ENCODE data around the gene PIKFYVE.
"Not testable (repeated sequence)": the region's sequence is repeated elsewhere in the genome, so short reads cannot be mapped to it uniquely, and the experiment has no call there.

PIKFYVE gene

GRCh38 chr2:208254871-208255556, 11.0 kb upstream of the PIKFYVE start, which contains the start of gene IDH1:
IDH1 (minus strand) TSS chr2:208255071; CDS start chr2:208251551, 3,520 bp downstream.
- peak; percentile 77 to 98 (median 95) for DNase-seq

GRCh38 chr2:208255557-208256106, 10.4 kb upstream of the PIKFYVE start:
- DNase-seq: no peak

- DNase-seq: no peak
Observed at GRCh38 chr2:208256192-208256782, 9.8 kb upstream of the PIKFYVE start.

DNA sequence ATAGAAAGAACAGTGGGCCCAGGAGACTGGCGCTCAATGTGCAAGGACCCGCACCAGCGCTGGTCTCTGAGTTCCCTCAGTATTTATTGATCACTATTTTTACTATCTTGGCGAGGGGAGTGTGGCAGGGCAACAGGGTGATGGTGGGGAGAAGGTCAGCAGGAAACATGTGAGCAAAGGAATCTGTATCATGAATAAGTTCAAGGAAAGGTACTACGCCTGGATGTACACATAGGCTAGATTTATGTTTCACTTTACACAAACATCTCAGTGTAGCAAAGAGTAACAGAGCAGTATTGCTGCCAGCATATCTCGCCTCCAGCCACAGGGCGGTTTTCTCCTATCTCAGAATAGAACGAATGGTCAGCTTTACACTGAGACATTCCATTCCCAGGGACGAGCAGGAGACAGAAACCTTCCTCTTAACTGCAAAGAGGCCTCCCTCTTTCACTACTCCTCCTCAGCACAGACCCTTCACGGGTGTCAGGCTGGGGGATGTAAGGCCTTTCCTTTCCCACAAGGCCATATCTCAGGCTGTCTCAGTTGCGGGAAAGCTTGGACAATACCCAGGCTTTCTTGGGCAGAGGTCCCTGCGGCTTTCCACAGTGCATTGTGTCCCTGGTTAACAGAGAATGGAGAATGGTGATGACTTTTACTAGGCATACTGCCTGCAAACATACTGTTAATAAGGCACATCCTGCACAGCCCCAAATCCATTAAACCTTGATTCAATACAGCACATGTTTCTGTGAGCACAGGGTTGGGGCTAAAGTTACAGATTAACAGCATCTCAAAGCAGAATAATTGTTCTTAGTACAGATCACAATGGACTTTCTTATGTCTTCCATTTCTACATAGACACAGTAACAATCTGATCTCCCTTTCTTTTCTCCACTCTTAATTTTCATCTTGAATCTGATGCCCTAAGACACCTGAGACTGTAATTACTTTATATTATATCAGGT, 8.9 kb upstream of the PIKFYVE start:
- peak in 4 of 51 donors; percentile 1 to 9 (median 4) for DNase-seq

DNA sequence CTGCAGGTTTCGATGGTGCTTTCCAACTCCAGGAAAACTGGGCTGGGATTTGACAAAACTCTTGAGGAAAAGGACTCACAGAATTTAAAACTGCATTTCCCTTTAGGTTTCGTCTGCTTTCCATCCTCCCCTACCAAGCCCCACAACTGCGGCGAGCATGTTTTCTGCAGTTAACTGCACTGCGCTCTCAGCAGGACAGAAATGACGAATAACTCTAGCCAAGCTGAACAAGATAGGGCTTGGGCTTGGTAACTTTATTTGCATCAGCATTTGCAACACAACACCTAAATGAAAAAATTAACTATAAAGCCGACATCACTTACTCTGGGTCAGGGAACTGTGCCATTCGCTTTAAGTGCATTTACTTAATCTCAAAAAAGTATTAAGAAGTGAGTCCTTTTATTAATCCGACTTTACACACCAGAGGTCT, 669 bp upstream of the PIKFYVE start:
- DNase-seq: peak in 20 of 51 donors; percentile 6 to 63 (median 18)

DNA sequence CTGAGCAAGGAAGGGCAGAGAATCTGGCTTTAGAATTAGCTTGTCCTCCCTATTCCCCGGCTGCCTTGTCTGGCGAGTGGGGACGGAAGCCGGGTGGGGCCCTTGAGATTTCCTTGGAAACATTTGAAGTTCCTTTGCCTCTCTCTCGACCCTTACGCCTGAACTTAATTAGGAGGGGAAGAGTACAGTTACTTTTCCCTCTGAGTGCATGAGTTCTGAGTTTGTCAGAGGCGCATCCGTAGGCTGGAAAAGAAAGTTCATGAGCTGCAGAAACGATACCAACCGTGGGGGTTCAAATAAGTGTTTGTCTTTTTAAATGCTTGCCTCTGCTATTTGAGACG, 468 bp downstream of the PIKFYVE start:
- DNase-seq: no peak

- DNase-seq: no peak
Observed at GRCh38 chr2:208266936-208267335, 881 bp downstream of the PIKFYVE start.

- not testable (repeated sequence) for DNase-seq
Observed at GRCh38 chr2:208267526-208267925, 1.5 kb downstream of the PIKFYVE start.

- DNase-seq: no peak
Observed at GRCh38 chr2:208268156-208268952, 2.3 kb downstream of the PIKFYVE start.

DNA sequence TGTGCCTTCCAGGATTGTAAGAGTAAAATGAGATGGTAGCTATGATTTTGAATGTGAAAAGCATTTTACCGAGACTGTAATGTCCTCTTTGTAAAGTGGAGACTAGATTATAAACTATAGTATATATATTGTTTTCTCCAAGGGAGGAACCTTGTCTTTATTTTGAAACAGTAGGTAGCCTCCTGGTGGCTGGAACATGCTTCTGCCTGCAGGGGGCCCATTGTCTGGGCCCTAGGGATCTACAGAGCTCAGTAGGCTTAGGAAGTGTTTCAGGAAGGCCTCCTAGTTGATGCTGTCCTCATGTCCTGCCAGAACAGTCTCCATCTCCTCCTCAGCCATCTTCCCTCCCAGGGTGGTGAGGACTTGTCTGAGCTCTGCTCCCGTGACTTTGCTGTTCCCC, 3.0 kb downstream of the PIKFYVE start:
- DNase-seq: no peak

- DNase-seq: no peak
Observed at GRCh38 chr2:208274748-208275147, 8.7 kb downstream of the PIKFYVE start.

DNA sequence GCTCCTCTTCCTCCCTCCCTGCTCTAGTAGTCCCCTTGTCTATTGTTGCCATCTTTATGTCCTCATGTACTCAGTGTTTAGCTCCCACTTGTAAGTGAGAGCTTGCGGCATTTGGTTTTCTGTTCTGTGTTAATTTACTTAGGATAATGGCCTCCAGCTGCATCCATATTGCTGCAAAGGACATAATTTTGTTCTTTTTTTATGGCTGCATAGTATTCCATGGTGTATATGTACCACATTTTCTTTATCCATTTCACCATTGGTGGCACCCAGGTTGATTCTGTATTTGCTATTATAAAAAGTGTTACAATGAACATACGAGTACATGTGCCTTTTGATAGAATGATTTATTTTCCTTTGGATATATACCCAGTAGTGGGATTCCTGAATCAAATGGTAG, 12.5 kb downstream of the PIKFYVE start:
- no peak for DNase-seq

DNA sequence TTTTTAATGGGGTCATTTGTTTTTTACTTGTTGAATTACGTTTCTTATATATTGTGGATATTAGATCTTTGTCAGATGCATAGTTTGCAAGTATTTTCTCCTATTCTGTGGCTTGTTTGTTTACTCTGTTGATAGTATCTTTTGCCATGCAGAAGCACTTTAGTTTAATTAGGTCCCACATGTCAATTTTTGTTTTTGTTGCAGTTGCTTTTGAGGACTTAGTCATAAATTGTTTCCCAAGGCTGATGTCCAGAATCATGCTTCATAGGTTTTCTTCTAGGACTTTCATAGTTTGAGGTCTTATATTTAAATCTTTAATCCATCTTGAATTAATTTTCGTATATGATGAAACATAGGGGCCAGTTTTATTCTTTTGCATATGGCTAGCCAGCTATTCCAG, 13.2 kb downstream of the PIKFYVE start:
- DNase-seq: no peak

GRCh38 chr2:208280234-208280633, 14.2 kb downstream of the PIKFYVE start:
- no peak for DNase-seq

GRCh38 chr2:208280933-208281332, 14.9 kb downstream of the PIKFYVE start:
- DNase-seq: no peak

DNA sequence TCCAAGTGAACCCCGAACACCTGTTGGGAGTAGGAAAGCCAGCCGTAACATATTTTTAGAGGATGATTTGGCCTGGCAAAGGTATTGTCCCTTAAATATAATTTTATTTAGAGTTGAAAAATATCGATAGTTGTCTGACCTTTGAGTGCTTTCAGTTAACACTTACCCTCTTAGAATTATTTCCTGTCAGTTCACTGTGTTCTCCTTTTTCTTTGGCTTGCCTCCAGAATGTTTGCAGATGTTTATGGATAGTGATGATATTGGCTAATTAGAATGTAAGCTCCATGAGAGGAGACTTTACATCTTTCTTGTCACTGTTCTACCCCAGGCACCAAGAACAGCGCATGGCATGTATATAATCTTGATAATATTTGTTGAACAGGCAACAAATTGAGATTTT, 19.8 kb downstream of the PIKFYVE start:
- DNase-seq: no peak

GRCh38 chr2:208294482-208295024, 28.5 kb downstream of the PIKFYVE start:
- no peak for DNase-seq

DNA sequence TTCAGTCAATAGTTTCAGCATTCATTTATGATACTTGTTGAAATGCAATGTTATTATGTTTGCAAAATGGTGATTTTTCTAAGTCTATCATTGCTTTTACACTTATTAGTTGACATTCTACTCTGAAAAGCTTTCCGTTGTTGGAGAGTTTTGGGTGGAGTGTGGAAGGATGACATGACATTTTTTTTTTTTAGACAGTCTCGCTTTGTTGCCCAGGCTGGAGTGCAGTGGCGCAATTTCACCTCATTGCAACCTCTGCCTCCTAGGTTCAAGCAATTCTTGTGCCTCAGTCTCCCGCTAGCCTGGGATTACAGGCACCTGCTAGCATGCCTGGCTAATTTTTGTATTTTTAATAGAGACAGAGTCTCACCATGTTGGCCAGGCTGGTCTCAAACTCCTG, 29.8 kb downstream of the PIKFYVE start:
- no peak for DNase-seq

DNA sequence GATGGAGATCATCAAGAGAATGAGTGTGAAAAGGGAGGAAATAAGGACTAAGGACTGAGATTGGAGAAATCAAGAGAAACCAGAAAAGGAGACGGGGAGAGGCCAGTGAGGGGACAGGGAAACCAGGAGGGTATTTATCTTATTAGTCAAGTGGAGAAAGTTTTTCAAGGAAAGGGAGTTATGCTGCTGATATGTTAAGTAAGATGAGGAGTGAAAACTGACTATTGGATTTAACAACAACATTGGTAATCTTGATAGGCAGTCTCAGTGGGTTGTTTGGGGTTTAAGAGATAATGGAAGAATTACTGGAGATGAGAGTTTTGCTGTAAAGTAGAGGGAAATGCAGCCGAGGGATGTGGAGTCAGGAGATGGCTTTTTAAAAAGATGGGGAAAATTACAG, 30.6 kb downstream of the PIKFYVE start:
- DNase-seq: no peak

DNA sequence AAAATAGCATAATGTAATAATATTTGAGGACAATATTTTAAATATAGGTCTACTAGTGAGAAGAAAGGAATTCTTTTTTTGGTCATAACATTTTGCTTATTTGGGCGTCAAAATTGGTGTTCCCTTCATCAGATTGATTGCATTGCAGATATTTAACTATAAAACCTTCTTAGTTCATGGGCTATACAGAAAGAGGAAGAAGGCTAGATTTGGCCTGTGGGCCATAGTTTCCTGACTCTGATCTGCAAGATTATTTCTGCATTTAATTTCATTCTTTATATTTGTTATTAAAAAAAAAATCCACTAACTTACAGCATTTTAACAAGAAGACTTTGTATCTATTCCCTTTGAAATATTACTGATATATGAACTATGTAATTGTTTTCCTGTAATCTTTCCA, 31.9 kb downstream of the PIKFYVE start:
- no peak for DNase-seq

Measured in hypothalamus (tissue), 51 donors.